MM.1S (cell line): ENCODE results near the gene TMEM30B.
"Not testable (repeated sequence)": the region's sequence is repeated elsewhere in the genome, so short reads cannot be mapped to it uniquely, and the experiment has no call there.

Experiments
- DNase-seq: peaks from one replicate; pipeline ENCODE4 v3.0.0-alpha.2; 2015
- H2AFZ ChIP-seq: fragments of 300-600 bp; sonication (generic); 2 replicates; pipeline ENCODE4 v1.6.0; 2016; ENCODE audit warnings: antibody characterized with exemption, low read length
- H3F3A ChIP-seq: fragments of 300-600 bp; sonication (generic); 2 replicates; pipeline ENCODE4 v1.6.1; 2016; ENCODE audit warnings: mild to moderate bottlenecking, antibody characterized with exemption, low read length, moderate library complexity, mixed read lengths; ENCODE audit not compliant: insufficient read depth
- H3K27ac ChIP-seq: fragments of 300-600 bp; sonication (generic); 2 replicates; pipeline ENCODE4 v1.5.1; 2016; ENCODE audit warnings: mild to moderate bottlenecking, low read length
- H3K27me3 ChIP-seq: fragments of 300-600 bp; sonication (generic); replicated peaks from 2 replicates; pipeline ENCODE4 v1.6.0; 2016; ENCODE audit warnings: low read length; ENCODE audit not compliant: insufficient read depth
- H3K36me3 ChIP-seq: fragments of 300-600 bp; sonication (generic); replicated peaks from 2 replicates; pipeline ENCODE4 v1.6.1; 2016; ENCODE audit warnings: mild to moderate bottlenecking, low read length, mixed read lengths; ENCODE audit not compliant: insufficient read depth
- H3K4me1 ChIP-seq: fragments of 300-600 bp; sonication (generic); 2 replicates; pipeline ENCODE4 v1.6.1; 2016; ENCODE audit warnings: low read length, mixed read lengths
- H3K4me2 ChIP-seq: fragments of 300-600 bp; sonication (generic); 2 replicates; pipeline ENCODE4 v1.6.0; 2016; ENCODE audit warnings: low read depth, low read length
- H3K4me3 ChIP-seq: fragments of 300-600 bp; sonication (generic); 2 replicates; pipeline ENCODE4 v1.5.1; 2016; ENCODE audit warnings: low read length, mixed read lengths
- H3K79me2 ChIP-seq: fragments of 300-600 bp; sonication (generic); 2 replicates; pipeline ENCODE4 v1.6.1; 2016; ENCODE audit warnings: mixed run types, low read length, mixed read lengths
- H3K9ac ChIP-seq: fragments of 300-600 bp; sonication (generic); 2 replicates; pipeline ENCODE4 v1.6.1; 2016; ENCODE audit warnings: low read length, mixed read lengths
- H3K9me2 ChIP-seq: fragments of 300-600 bp; sonication (generic); replicated peaks from 2 replicates; pipeline ENCODE4 v1.6.1; 2016; ENCODE audit warnings: mild to moderate bottlenecking, low read length, mixed read lengths; ENCODE audit not compliant: insufficient read depth
- H3K9me3 ChIP-seq: fragments of 300-600 bp; sonication (generic); replicated peaks from 2 replicates; pipeline ENCODE4 v1.6.1; 2016; ENCODE audit warnings: mild to moderate bottlenecking, low read length, mixed read lengths; ENCODE audit not compliant: insufficient read depth
- H4K20me1 ChIP-seq: fragments of 300-600 bp; sonication (generic); 2 replicates; pipeline ENCODE4 v1.6.1; 2016; ENCODE audit warnings: mild to moderate bottlenecking, low read length, moderate library complexity, mixed read lengths; ENCODE audit not compliant: insufficient read depth
- EZH2 ChIP-seq: fragments of 300-600 bp; sonication (generic); optimal IDR thresholded peaks from 2 replicates; pipeline ENCODE3; 2017; ENCODE audit warnings: low read depth, mild to moderate bottlenecking, antibody characterized with exemption, low read length, mixed read lengths
- EZH2phosphoT487 ChIP-seq: fragments of 300-600 bp; sonication (generic); IDR thresholded peaks from 2 replicates; pipeline ENCODE4 v1.6.1; 2018; ENCODE audit warnings: antibody characterized with exemption, low read length
- TF ChIP-seq, protein P1 (sequence below): fragments of 300-600 bp; sonication (generic); IDR thresholded peaks from 2 replicates; pipeline ENCODE4 v1.5.1; 2016; ENCODE audit warnings: antibody characterized with exemption, low read length, mixed read lengths

TMEM30B gene

DNA sequence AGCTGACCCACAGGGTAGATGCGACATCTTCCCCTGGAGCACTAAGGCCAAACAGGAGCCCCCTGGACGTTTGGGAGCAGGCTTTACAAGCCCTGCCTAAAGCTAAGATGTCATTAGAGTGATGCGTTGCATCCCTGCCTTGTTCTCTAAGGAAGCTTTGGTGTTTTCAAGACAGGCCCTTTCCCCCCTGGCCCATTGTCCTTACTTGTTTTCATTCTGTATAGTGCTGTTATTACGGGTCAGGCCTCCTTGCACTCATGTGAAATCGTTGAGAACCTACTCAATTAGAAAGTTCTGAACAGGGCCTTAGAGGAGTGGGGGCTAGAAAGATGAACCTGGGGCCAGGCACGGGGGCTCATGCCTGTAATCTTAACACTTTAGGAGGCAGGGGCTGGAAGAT is 38.6 kb upstream of the TMEM30B start:
- no peaks in the 10 kb centered on the region for H4K20me1 ChIP-seq
- no peaks in the 10 kb centered on the region for H3K36me3 ChIP-seq
- H3F3A ChIP-seq, result no peaks in the 10 kb centered on the region
- H3K4me1 ChIP-seq, result no peaks in the 10 kb centered on the region
- H3K9ac ChIP-seq, result no peak overlapping the region
- no peak overlapping the region for H3K4me2 ChIP-seq
- no peak for DNase-seq
- H3K27me3 ChIP-seq, result no peaks in the 10 kb centered on the region
- no peaks in the 10 kb centered on the region for H3K79me2 ChIP-seq
- no peak overlapping the region for H3K4me3 ChIP-seq
- H3K27ac ChIP-seq, result no peak overlapping the region
- H3K9me2 ChIP-seq, result no peaks in the 10 kb centered on the region
- TF ChIP-seq, protein P1, sequence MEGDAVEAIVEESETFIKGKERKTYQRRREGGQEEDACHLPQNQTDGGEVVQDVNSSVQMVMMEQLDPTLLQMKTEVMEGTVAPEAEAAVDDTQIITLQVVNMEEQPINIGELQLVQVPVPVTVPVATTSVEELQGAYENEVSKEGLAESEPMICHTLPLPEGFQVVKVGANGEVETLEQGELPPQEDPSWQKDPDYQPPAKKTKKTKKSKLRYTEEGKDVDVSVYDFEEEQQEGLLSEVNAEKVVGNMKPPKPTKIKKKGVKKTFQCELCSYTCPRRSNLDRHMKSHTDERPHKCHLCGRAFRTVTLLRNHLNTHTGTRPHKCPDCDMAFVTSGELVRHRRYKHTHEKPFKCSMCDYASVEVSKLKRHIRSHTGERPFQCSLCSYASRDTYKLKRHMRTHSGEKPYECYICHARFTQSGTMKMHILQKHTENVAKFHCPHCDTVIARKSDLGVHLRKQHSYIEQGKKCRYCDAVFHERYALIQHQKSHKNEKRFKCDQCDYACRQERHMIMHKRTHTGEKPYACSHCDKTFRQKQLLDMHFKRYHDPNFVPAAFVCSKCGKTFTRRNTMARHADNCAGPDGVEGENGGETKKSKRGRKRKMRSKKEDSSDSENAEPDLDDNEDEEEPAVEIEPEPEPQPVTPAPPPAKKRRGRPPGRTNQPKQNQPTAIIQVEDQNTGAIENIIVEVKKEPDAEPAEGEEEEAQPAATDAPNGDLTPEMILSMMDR, result no peak
- TF ChIP-seq EZH2 (no peak), EZH2phosphoT487 (no peak)
- H2AFZ ChIP-seq, result no peak overlapping the region
- no peaks in the 10 kb centered on the region for H3K9me3 ChIP-seq

DNA sequence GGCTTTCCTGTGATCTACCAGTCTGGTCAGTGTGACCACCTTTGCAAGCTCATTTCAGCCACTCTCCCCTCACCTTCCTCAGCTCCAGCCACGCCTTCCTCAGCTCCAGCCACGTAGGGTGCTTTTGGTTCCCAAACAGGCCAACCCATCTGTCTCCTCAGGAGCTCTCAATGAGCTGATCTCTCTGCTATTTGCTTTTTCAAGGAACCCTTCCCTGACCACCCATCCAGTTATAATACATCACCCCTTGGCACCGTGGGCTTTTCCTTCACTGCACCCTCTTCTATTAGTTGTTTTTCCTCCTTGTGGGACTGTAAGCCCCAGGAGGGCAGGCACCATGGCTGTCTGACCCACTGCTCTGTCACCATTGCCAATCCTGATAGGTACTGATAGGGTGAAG is 37.9 kb upstream of the TMEM30B start:
- H3K27me3 ChIP-seq, result no peaks in the 10 kb centered on the region
- H3K4me1 ChIP-seq, result no peaks in the 10 kb centered on the region
- no peak for DNase-seq
- H2AFZ ChIP-seq, result no peak overlapping the region
- no peak overlapping the region for H3K4me2 ChIP-seq
- no peak overlapping the region for H3K4me3 ChIP-seq
- no peak overlapping the region for H3K27ac ChIP-seq
- H3K9me3 ChIP-seq, result no peaks in the 10 kb centered on the region
- no peaks in the 10 kb centered on the region for H3K79me2 ChIP-seq
- no peak for TF ChIP-seq EZH2phosphoT487
- TF ChIP-seq, protein P1, result no peak
- H3K9me2 ChIP-seq, result no peaks in the 10 kb centered on the region
- no peak overlapping the region for H3K9ac ChIP-seq
- no peaks in the 10 kb centered on the region for H3K36me3 ChIP-seq
- no peaks in the 10 kb centered on the region for H4K20me1 ChIP-seq
- H3F3A ChIP-seq, result no peaks in the 10 kb centered on the region

DNA sequence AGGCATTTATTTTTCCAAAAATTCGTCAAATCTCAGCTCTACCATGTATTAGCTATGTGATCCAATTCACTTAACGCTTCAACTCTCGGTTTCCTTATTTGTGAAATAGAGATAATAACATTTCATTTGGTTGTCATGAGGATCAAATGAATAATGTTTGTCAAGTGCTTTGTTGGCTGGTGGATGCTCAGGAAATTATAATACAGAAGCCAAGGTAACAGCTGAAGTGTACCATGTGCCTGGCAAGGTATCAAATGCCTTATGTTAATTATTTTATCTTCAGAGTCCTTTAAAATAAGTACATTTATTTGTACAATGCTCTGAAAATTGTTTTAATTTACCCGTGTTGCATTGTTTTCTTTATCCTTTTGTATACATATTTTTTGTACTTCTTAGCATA is 34.2 kb upstream of the TMEM30B start:
- no peak overlapping the region for H3K4me2 ChIP-seq
- no peaks in the 10 kb centered on the region for H3K36me3 ChIP-seq
- no peak overlapping the region for H3K9ac ChIP-seq
- no peak overlapping the region for H3K27ac ChIP-seq
- no peak for DNase-seq
- no peaks in the 10 kb centered on the region for H3F3A ChIP-seq
- H2AFZ ChIP-seq, result no peak overlapping the region
- H3K4me1 ChIP-seq, result no peaks in the 10 kb centered on the region
- no peaks in the 10 kb centered on the region for H3K9me3 ChIP-seq
- TF ChIP-seq EZH2phosphoT487, result no peak
- TF ChIP-seq, protein P1, result no peak
- no peak for TF ChIP-seq EZH2
- no peaks in the 10 kb centered on the region for H3K27me3 ChIP-seq
- H3K79me2 ChIP-seq, result no peaks in the 10 kb centered on the region
- H4K20me1 ChIP-seq, result no peaks in the 10 kb centered on the region
- H3K4me3 ChIP-seq, result no peak overlapping the region
- H3K9me2 ChIP-seq, result no peaks in the 10 kb centered on the region

DNA sequence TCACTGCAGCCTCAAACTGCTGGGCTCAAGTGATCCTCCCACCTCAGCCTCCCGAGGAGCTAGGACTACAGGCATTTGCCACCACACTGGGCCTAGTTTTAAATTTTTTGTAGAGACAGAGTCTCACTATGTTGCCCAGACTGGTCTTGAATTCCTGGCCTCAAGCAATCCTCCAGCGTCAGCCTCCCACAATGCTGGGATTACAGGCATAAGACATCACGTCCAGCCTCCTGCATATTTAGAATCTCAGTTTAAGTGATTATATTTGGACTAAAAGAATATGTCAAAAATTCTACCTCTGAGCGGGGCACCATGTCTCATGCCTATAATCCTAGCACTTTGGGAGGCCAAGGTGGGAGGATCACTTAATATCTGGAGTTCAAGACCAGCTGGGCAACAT is 27.6 kb upstream of the TMEM30B start:
- not testable (repeated sequence) for H3K4me1 ChIP-seq, H3K9me2 ChIP-seq, H3K4me3 ChIP-seq, DNase-seq, H3K36me3 ChIP-seq, H2AFZ ChIP-seq, H3K27ac ChIP-seq, H3K9ac ChIP-seq, H3K27me3 ChIP-seq, H3K9me3 ChIP-seq, H3K4me2 ChIP-seq, H3F3A ChIP-seq, H3K79me2 ChIP-seq, H4K20me1 ChIP-seq
